IMR-90 (cell line): ENCODE measurements around the gene S100Z. TPM values are rescaled to one million over a fixed set of nuclear protein-coding genes. Genes with fewer than 3 reads are reported as not detected.

Experiments used
- ATAC-seq: fragments of 200-7000 bp; cut with Tn5 transposase; 2 replicates; pipeline ENCODE4 v1.9.1; 2020; ENCODE audit warnings: low read depth, mild to moderate bottlenecking, moderate library complexity
- BruUV-seq: library from RNA; stranded (reverse); fragments of 400-500 nt; replicated peaks from 2 replicates; lab custom pipeline; 2021; lab: Mats Ljungman, UMichigan
- CTCF ChIA-PET: fragments of 300-600 bp; formaldehyde crosslinking; extraction: SDS; loops from one replicate; lab custom pipeline; 2021; ENCODE audit warnings: antibody characterized with exemption; lab: Yijun Ruan, JAX
- POLR2A ChIA-PET: fragments of 300-600 bp; sonication (Branson Sonifier 250); formaldehyde crosslinking; loops from one replicate; lab custom pipeline; 2022; ENCODE audit warnings: antibody characterized with exemption; ENCODE audit not compliant: unreplicated experiment; lab: Charles Lee
- DNase-seq: peaks from one replicate; pipeline ENCODE4 v3.0.0; 2013
- H2AFZ ChIP-seq: replicated peaks from 2 replicates; pipeline ENCODE3; 2013; ENCODE audit warnings: low read length, mild to moderate bottlenecking; ENCODE audit not compliant: poor library complexity
- H2AK5ac ChIP-seq: 2 replicates; pipeline ENCODE4 v1.6.1; 2013; ENCODE audit warnings: low read depth, low read length, inconsistent platforms
- H2AK9ac ChIP-seq: replicated peaks from 2 replicates; pipeline ENCODE3; 2013; ENCODE audit warnings: mild to moderate bottlenecking, low read depth, low read length, moderate library complexity; ENCODE audit not compliant: poor library complexity
- H2BK120ac ChIP-seq: 2 replicates; pipeline ENCODE4 v1.6.1; 2013; ENCODE audit warnings: low read depth, low read length, inconsistent platforms
- H2BK15ac ChIP-seq: 3 replicates; pipeline ENCODE4 v1.6.1; 2013; ENCODE audit warnings: low read depth, low read length, inconsistent platforms
- H2BK20ac ChIP-seq: 2 replicates; pipeline ENCODE4 v1.6.1; 2013; ENCODE audit warnings: low read depth, mild to moderate bottlenecking, inconsistent platforms, low read length, moderate library complexity
- H2BK5ac ChIP-seq: 2 replicates; pipeline ENCODE4 v1.6.1; 2013; ENCODE audit warnings: mild to moderate bottlenecking, low read depth, low read length, inconsistent platforms; ENCODE audit not compliant: poor library complexity, severe bottlenecking
- H3K14ac ChIP-seq: replicated peaks from 2 replicates; pipeline ENCODE4 v1.6.1; 2013; ENCODE audit warnings: low read depth, low read length, inconsistent platforms
- H3K18ac ChIP-seq: 2 replicates; pipeline ENCODE4 v1.6.1; 2013; ENCODE audit warnings: low read depth, low read length, control low read depth
- H3K23ac ChIP-seq: 2 replicates; pipeline ENCODE4 v1.6.1; 2013; ENCODE audit warnings: low read depth, low read length, inconsistent platforms
- H3K27ac ChIP-seq: 2 replicates; pipeline ENCODE4 v1.5.1; 2013; ENCODE audit warnings: mild to moderate bottlenecking, control low read depth, low read length; ENCODE audit not compliant: insufficient read depth
- H3K27me3 ChIP-seq: 2 replicates; pipeline ENCODE4 v1.6.1; 2013; ENCODE audit warnings: low read length; ENCODE audit not compliant: control insufficient read depth, insufficient read depth
- H3K36me3 ChIP-seq: 2 replicates; pipeline ENCODE4 v1.6.1; 2013; ENCODE audit warnings: low read length, mixed read lengths; ENCODE audit not compliant: control insufficient read depth, insufficient read depth
- H3K4ac ChIP-seq: 2 replicates; pipeline ENCODE4 v1.6.1; 2013; ENCODE audit warnings: low read depth, low read length, inconsistent platforms
- H3K4me1 ChIP-seq: 2 replicates; pipeline ENCODE4 v1.6.1; 2013; ENCODE audit warnings: low read length, mixed read lengths; ENCODE audit not compliant: control insufficient read depth, insufficient read depth
- H3K4me2 ChIP-seq: 2 replicates; pipeline ENCODE4 v1.6.1; 2013; ENCODE audit warnings: low read depth, mild to moderate bottlenecking, control low read depth, low read length, moderate library complexity
- H3K4me3 ChIP-seq: 2 replicates; pipeline ENCODE4 v1.5.1; 2013; ENCODE audit warnings: low read depth, mild to moderate bottlenecking, control low read depth, low read length, moderate library complexity; ENCODE audit not compliant: insufficient read depth
- H3K56ac ChIP-seq: 2 replicates; pipeline ENCODE4 v1.6.1; 2013; ENCODE audit warnings: low read length, inconsistent platforms; ENCODE audit not compliant: insufficient read depth; ENCODE audit errors: extremely low read depth
- H3K79me1 ChIP-seq, 2 experiments: 2 replicates each; pipeline ENCODE4 v1.6.1; 2013; ENCODE audit warnings: low read length in 2 of 2, inconsistent platforms in 1 of 2, low read depth in 1 of 2
- H3K9ac ChIP-seq: 2 replicates; pipeline ENCODE4 v1.6.1; 2013; ENCODE audit warnings: low read depth, low read length, control low read depth
- H3K9me1 ChIP-seq: 2 replicates; pipeline ENCODE4 v1.6.1; 2013; ENCODE audit warnings: low read length, inconsistent platforms; ENCODE audit not compliant: insufficient read depth
- H3K9me3 ChIP-seq: 2 replicates; pipeline ENCODE4 v1.6.1; 2013; ENCODE audit warnings: low read length; ENCODE audit not compliant: control insufficient read depth, insufficient read depth
- H4K20me1 ChIP-seq: 2 replicates; pipeline ENCODE4 v1.6.1; 2013; ENCODE audit warnings: low read length, inconsistent platforms; ENCODE audit not compliant: insufficient read depth
- H4K5ac ChIP-seq: 2 replicates; pipeline ENCODE4 v1.6.1; 2013; ENCODE audit warnings: mild to moderate bottlenecking, low read depth, low read length, control low read depth
- H4K8ac ChIP-seq, 2 experiments: 2 replicates each; pipeline ENCODE4 v1.6.1; 2013; ENCODE audit warnings: low read depth in 2 of 2, low read length in 2 of 2, control low read depth in 1 of 2, inconsistent platforms in 1 of 2
- H4K91ac ChIP-seq: 2 replicates; pipeline ENCODE4 v1.6.1; 2013; ENCODE audit warnings: low read depth, low read length, inconsistent platforms; ENCODE audit not compliant: insufficient read depth
- BHLHE40 ChIP-seq: fragments of 150-350 bp; IDR thresholded peaks from 2 replicates; pipeline ENCODE4 v1.6.1; 2016; ENCODE audit warnings: mild to moderate bottlenecking, low read depth, low read length
- CEBPB ChIP-seq: IDR thresholded peaks from 2 replicates; pipeline ENCODE4 v1.6.1; 2012; ENCODE audit warnings: low read depth, low read length, improper control_type of control experiment
- CHD1 ChIP-seq: IDR thresholded peaks from 2 replicates; pipeline ENCODE4 v1.6.1; 2012; ENCODE audit warnings: low read depth, low read length, improper control_type of control experiment
- MAFK ChIP-seq: IDR thresholded peaks from 2 replicates; pipeline ENCODE4 v1.6.1; 2012; ENCODE audit warnings: low read depth, low read length, improper control_type of control experiment
- MAZ ChIP-seq: IDR thresholded peaks from 2 replicates; pipeline ENCODE4 v1.6.1; 2012; ENCODE audit warnings: low read depth, mild to moderate bottlenecking, low read length, improper control_type of control experiment, moderate library complexity, borderline replicate concordance
- NFE2L2 ChIP-seq: fragments of 150-350 bp; IDR thresholded peaks from 2 replicates; pipeline ENCODE4 v1.6.1; 2016; ENCODE audit warnings: low read depth, mild to moderate bottlenecking, low read length
- POLR2A ChIP-seq: IDR thresholded peaks from 2 replicates; pipeline ENCODE4 v1.6.1; 2012; ENCODE audit warnings: mild to moderate bottlenecking, low read depth, low read length
- RCOR1 ChIP-seq: IDR thresholded peaks from 2 replicates; pipeline ENCODE4 v1.6.1; 2012; ENCODE audit warnings: mild to moderate bottlenecking, low read length, improper control_type of control experiment; ENCODE audit not compliant: insufficient replicate concordance
- RFX5 ChIP-seq: IDR thresholded peaks from 2 replicates; pipeline ENCODE4 v1.8.0; 2012; ENCODE audit warnings: low read depth, mild to moderate bottlenecking, low read length, moderate library complexity
- WGBS, 2 experiments: methylation state at CpG; one replicate each; pipeline versions ENCODE4 v1.1.5 to v1.1.7; 2013; ENCODE audit warnings: missing lambda C conversion rate in 2 of 2; ENCODE audit not compliant: insufficient read length in 1 of 2; ENCODE audit errors: extremely low coverage in 2 of 2; 5-methylcytosine and 5-hydroxymethylcytosine counted together
- dilution Hi-C: fragments of 300-500 bp; cut with HindIII; formaldehyde crosslinking; loops from one replicate; pipeline ENCODE4 v1.14.3; 2018; ENCODE audit warnings: low sequenced_read_pairs; ENCODE audit not compliant: unreplicated experiment
- in situ Hi-C: fragments of 300-500 bp; cut with MboI; formaldehyde crosslinking; loops from 3 replicates; pipeline ENCODE4 v1.14.3; 2019; ENCODE audit warnings: low sequenced_read_pairs, inconsistent platforms, mixed read lengths
- intact Hi-C: fragments of 100-400 bp; cut with micrococcal nuclease; formaldehyde crosslinking; loops from 2 replicates; pipeline ENCODE4 v1.10.0; 2022
- polyA plus RNA-seq, 3 experiments: library from polyadenylated mRNA; depleted of rRNA; stranded (reverse); fragments of >200 nt; gene quantifications; 2 replicates each; pipeline ENCODE4 v1.2.3, GENCODE V29; 2012; ENCODE audit warnings: low replicate concordance in 1 of 3
- total RNA-seq: library from RNA; depleted of rRNA; stranded (reverse); fragments of >200 nt; gene quantifications from 2 replicates; pipeline ENCODE4 v1.2.3, GENCODE V29; 2012
- TF ChIP-seq, protein P1 (sequence below): fragments of 150-350 bp; IDR thresholded peaks from 2 replicates; pipeline ENCODE4 v1.6.1; 2017; ENCODE audit warnings: mild to moderate bottlenecking, antibody characterized with exemption, low read length, low read depth
- TF ChIP-seq, protein P2 (sequence below): conservative IDR thresholded peaks from 2 replicates; pipeline ENCODE4 v1.5.1; 2012; ENCODE audit warnings: mild to moderate bottlenecking, low read depth, low read length, improper control_type of control experiment
- TF ChIP-seq, protein P3 (sequence below): fragments of 150-350 bp; IDR thresholded peaks from 2 replicates; pipeline ENCODE4 v1.6.1; 2016; ENCODE audit warnings: low read depth, mild to moderate bottlenecking, low read length, moderate library complexity, borderline replicate concordance

S100Z gene
- total and polyA plus RNA-seq, 2 of the 4 experiments (the other 2 are of a cell fraction): not detected

DNA sequence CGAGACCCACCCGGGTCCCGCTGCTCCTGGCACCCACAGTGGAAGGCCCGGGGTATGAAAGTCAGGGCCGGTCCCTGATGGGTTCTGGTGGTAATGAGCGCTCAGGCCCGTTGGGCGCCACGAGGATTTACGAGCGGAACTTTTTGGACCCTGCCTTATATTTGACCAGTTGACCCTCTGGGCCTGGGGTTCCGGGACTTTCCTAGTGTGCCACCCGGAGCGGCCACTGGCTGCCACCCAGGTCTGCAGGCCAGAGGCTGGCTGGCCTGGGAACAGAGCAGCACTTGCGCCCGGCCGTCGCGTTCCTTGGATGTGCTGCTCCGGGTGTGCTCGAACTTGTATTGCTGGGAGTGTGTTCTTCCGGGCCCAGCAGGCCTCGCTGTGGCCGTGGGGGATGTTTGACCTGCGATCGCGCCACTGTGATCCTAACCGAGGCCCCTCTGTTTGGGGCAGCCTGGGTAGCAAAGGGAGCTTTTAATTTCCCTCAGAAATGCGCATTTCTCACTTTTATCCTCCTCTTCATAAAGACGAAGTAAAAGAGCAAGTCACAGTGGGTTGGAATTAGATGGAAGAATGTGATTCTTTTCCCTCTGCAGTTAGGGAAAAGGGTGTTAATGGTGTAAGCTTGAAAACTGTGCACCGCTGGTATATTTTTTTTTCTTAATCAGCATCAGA lies 29.8 kb upstream of the S100Z start:
- no TSS peak for BruUV-seq

More for the DNA sequence above, 29.8 kb upstream of the S100Z start:
- WGBS, 2 experiments: 32% methylated on average over 10 of the region's 31 CpGs; no CpG with 5 or more reads in 1 of the 2 experiments
- no peaks in the 10 kb centered on the region for H4K20me1 ChIP-seq
- intact Hi-C loops (loop anchor here (10.0 kb wide), 1 partner anchor 1765 kb away; the partner anchor contains the start of gene GCNT4), dilution Hi-C loops (no loop called here), in situ Hi-C loops (no loop called here)
- no peaks in the 10 kb centered on the region for H3K36me3 ChIP-seq
- H2BK120ac ChIP-seq: peak overlapping the region; percentile 58; the same call in 1 of the 2 replicates
- 0 out of 3 replicates have a peak overlapping the region, but pooled peaks have one; percentile 41 for H2BK15ac ChIP-seq
- no peaks in the 10 kb centered on the region for H3K9me1 ChIP-seq
- peak overlapping the region; percentile 62 to 78; a peak in 3 of 4 replicates for H4K8ac ChIP-seq
- H3K9ac ChIP-seq: peak overlapping the region; percentile 56
- no peaks in the 10 kb centered on the region; a peak in 1 of 4 replicates for H3K79me1 ChIP-seq
- H3K9me3 ChIP-seq: no peaks in the 10 kb centered on the region
- peaks cover 6% of the 10 kb centered on the region for H3K4me1 ChIP-seq
- H2AK9ac ChIP-seq: peak overlapping the region; percentile 93
- peak overlapping the region; percentile 89 for H3K4me2 ChIP-seq
- no peak overlapping the region for H3K23ac ChIP-seq
- H2BK20ac ChIP-seq: peak overlapping the region; percentile 1; the same call in 1 of the 2 replicates
- ATAC-seq: no peak
- H3K18ac ChIP-seq: no peak overlapping the region; the same call in 1 of the 2 replicates
- H3K4ac ChIP-seq: peak overlapping the region; percentile 48
- TF ChIP-seq CHD1 (no peak), RFX5 (no peak), BHLHE40 (no peak), RCOR1 (no peak), CEBPB (no peak), MAFK (no peak), POLR2A (no peak), MAZ (no peak), NFE2L2 (no peak)
- TF ChIP-seq, protein P1, sequence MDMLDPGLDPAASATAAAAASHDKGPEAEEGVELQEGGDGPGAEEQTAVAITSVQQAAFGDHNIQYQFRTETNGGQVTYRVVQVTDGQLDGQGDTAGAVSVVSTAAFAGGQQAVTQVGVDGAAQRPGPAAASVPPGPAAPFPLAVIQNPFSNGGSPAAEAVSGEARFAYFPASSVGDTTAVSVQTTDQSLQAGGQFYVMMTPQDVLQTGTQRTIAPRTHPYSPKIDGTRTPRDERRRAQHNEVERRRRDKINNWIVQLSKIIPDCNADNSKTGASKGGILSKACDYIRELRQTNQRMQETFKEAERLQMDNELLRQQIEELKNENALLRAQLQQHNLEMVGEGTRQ: no peak
- TF ChIP-seq, protein P2, sequence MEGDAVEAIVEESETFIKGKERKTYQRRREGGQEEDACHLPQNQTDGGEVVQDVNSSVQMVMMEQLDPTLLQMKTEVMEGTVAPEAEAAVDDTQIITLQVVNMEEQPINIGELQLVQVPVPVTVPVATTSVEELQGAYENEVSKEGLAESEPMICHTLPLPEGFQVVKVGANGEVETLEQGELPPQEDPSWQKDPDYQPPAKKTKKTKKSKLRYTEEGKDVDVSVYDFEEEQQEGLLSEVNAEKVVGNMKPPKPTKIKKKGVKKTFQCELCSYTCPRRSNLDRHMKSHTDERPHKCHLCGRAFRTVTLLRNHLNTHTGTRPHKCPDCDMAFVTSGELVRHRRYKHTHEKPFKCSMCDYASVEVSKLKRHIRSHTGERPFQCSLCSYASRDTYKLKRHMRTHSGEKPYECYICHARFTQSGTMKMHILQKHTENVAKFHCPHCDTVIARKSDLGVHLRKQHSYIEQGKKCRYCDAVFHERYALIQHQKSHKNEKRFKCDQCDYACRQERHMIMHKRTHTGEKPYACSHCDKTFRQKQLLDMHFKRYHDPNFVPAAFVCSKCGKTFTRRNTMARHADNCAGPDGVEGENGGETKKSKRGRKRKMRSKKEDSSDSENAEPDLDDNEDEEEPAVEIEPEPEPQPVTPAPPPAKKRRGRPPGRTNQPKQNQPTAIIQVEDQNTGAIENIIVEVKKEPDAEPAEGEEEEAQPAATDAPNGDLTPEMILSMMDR: no peak
- TF ChIP-seq, protein P3, sequence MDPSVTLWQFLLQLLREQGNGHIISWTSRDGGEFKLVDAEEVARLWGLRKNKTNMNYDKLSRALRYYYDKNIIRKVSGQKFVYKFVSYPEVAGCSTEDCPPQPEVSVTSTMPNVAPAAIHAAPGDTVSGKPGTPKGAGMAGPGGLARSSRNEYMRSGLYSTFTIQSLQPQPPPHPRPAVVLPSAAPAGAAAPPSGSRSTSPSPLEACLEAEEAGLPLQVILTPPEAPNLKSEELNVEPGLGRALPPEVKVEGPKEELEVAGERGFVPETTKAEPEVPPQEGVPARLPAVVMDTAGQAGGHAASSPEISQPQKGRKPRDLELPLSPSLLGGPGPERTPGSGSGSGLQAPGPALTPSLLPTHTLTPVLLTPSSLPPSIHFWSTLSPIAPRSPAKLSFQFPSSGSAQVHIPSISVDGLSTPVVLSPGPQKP: no peak
- peak overlapping the region; percentile 17; the same call in 1 of the 2 replicates for H3K27ac ChIP-seq
- H4K91ac ChIP-seq: peak overlapping the region; percentile 58
- H3K4me3 ChIP-seq: peak overlapping the region; percentile 73
- ChIA-PET CTCF (no interaction called here), POLR2A (no interaction called here)
- no peaks in the 10 kb centered on the region for H3K27me3 ChIP-seq
- peak overlapping the region; percentile 52; the same call in 1 of the 2 replicates for H4K5ac ChIP-seq
- peak overlapping the region; percentile 84 for H2AFZ ChIP-seq
- no peak overlapping the region for H3K56ac ChIP-seq
- no peak for DNase-seq
- no peak overlapping the region for H2BK5ac ChIP-seq
- peak overlapping the region; percentile 48 for H2AK5ac ChIP-seq
- H3K14ac ChIP-seq: no peak overlapping the region; the same call in none of the 2 replicates
